HG03139 (cell line): Measurements from ENCODE around the gene ZNF766.
"Not testable (repeated sequence)": the region's sequence is repeated elsewhere in the genome, so short reads cannot be mapped to it uniquely, and the experiment has no call there.

ENCODE experiments used
- ATAC-seq: cut with Tn5 transposase; IDR thresholded peaks from one replicate; pipeline ENCODE4 v1.9.1; 2021; ENCODE audit not compliant: unreplicated experiment

ZNF766 gene

DNA sequence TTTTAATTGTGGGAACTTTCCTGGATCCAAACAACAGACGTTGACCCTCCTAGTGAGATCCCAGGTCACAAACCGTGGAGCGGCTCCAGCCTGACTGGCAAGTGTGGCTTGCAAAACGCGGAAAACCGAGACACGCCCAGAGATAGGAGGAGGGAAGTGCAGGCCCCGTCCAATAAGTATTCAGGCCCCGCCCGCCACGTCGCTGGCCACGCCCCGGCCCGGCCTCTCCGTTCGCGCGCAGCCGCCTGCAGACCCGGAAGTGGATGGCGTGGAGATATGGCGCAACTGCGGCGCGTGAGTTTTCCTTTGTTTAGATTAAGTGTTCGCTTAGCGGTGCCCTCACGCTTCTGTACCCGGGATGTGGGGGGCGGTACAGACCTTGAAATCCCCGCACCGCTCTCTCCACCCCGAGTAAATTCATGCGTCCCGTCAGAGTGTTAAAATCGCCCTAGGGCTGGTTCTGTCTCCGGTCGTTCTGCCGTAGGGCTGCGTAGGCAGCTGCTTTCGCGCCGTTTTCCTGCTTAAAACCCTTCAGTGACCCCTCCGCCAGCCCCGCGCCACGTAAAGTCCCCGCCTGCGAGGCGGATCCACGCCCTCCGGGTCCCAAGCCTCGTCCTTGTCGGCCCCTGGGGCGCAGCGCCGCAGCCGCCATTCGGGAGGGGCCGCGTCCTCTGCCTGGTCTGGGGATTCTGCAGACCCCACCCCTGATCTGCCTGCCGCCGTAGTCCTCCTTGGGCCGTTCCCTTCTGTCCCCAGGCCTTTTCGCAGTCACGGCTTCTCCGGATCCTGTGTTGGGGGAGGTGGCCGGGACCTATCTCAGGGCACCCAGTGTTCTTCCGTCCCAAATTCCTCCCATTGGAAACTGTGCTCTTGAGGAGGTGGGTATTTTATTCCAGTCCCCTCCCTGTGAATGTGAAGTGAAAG lies at the start of gene ZNF766:
Gene ZNF766 (plus strand): TSS at position 250 of the 924 bp plus-strand sequence. CDS start 27 bp downstream, at position 277.
- ATAC-seq = peak; percentile 86

DNA sequence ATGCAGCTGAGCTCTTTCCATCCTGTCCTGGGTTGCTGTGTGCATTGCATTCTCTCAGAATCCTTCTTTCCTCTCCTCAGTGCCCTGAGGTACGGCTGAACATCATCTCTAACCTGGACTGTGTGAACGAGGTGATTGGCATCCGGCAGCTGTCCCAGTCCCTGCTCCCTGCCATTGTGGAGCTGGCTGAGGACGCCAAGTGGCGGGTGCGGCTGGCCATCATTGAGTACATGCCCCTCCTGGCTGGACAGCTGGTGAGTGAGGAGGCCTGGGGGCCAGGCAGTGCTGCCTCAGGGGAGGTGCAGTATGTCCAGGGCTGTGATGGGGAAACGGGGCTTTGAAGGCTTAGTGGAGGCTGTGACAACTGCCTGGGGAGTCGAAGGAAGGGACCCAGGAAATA lies 49.8 kb upstream of the ZNF766 start:
- ATAC-seq = no peak

GRCh38 chr19:52221031-52221430 lies 48.4 kb upstream of the ZNF766 start:
- ATAC-seq = no peak

- ATAC-seq = no peak
Observed at GRCh38 chr19:52221831-52222375, 47.5 kb upstream of the ZNF766 start.

DNA sequence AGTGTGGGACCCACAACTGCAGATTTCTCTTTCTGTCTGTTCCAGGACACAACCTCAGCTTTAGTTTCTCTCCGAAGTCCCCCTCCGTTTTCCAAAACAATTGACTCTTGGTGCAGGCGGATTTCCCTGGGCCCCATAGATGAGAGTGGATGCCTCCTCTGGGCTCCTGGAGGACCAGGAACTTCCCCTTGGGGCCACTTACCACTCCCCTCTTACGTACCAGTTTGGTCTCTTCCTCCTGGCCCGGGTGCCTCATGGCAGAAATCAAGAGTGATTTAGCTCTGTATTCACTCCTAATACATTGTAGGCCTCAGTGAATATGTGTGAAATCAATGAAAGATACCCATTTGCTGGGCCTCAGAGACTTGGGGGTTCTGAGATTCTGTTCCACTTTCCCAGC lies 45.2 kb upstream of the ZNF766 start:
- ATAC-seq = no peak

DNA sequence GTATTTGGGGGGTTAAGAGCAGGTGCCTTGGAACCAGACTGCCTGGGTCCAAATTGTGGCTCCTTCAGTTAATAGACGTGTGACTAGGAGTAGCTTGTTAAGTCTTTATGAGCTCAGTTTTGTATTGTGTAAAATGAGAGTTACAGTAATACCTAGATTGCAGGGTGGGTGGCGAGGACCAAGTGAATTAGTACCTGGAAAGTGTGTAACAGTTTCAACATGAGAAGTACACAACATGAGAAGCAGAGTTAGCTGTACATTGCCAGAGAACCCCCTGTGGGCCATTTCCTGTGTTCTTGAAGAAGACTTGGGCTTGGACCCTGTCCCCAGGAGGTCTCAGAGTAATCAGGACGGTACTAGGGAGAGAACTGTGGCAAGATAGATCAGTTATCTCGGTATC lies 42.7 kb upstream of the ZNF766 start:
- ATAC-seq = no peak

GRCh38 chr19:52227196-52227940 lies 42.0 kb upstream of the ZNF766 start:
- no peak for ATAC-seq

- ATAC-seq = no peak
Observed at GRCh38 chr19:52227980-52228379, 41.4 kb upstream of the ZNF766 start.

- ATAC-seq = no peak
Observed at GRCh38 chr19:52229524-52229923, 39.9 kb upstream of the ZNF766 start.

- no peak for ATAC-seq
Observed at GRCh38 chr19:52230685-52231084, 38.7 kb upstream of the ZNF766 start.

DNA sequence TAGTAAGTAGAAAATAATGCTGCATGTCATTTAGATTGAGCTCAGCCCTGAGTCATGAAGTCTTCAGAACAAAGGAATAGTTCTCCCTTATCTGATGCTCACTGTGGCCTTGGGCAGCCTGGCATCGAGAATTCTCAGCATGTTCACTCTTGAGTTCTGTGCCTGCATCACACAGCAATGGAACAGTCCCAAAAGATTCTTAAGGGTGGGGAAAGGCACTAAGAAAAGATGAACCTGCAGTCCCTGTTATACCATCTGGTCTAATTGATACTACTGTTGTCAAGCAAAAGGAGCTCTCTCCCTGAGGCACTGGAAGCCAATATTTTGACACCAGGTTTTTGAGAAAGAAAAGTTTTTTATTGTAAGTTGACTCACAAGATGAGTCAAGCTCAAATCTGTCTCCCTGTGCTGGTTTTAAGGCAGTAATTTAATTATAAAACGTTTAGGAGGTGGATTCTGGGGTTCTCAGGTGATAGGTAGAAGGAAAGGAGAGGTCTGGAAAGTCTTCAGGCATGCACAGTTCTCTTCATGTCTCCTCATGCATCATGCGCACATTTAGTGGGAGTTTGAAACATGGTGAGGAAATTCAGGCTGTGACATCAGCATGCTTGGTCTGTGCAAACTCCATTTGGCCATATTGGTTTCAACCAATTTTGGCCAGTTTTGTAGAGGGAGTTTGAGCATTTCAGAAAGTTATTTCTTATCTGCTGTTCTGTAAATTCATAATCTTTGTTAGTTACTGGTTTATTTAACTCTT lies 38.1 kb upstream of the ZNF766 start:
- ATAC-seq = no peak

GRCh38 chr19:52234406-52234805 lies 35.0 kb upstream of the ZNF766 start:
- no peak for ATAC-seq

DNA sequence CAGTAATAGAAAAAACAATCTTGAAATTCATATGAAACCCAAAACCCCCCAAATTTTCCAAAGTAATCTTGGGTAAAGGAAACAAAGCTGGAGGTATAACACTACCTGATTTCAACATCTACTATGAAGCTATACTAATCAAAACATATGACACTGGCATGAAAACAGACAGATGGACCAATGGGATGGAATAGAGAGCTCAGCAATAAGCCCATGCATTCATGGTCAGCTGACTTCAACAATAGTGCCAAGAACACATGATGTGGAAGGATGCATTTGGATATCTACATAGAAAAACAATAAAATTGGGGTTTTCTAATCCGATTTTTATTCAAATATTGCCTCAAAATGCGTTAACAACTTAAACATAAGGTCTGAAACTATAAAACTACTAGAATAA lies 32.2 kb upstream of the ZNF766 start:
- ATAC-seq = no peak

GRCh38 chr19:52237771-52238400 lies 31.5 kb upstream of the ZNF766 start:
- no peak for ATAC-seq

GRCh38 chr19:52244021-52244420 lies 25.4 kb upstream of the ZNF766 start:
- no peak for ATAC-seq

- ATAC-seq = no peak
Observed at GRCh38 chr19:52248241-52248640, 21.1 kb upstream of the ZNF766 start.

DNA sequence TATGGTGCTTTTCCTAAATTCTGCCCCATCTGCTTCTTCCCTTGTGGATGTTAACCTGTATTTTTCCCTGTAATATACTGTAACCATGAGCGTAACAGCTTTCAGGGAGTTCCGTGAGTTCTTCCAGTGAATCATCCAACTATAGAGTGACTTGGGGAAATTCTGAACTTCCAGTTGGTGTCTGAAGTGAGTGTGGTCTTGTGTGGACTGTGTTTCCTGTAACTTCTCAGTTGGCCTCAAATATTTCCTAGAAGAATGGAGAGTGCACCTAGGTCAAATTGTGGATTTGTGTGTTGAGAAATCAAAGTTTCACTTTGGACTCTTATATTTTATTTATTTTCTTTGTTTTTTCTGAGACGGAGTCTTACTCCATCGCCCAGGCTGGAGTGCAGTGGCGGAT lies 11.0 kb upstream of the ZNF766 start:
- ATAC-seq = no peak

- ATAC-seq = not testable (repeated sequence)
Observed at GRCh38 chr19:52265556-52265955, 3.8 kb upstream of the ZNF766 start.

GRCh38 chr19:52270266-52270885 lies 989 bp downstream of the ZNF766 start:
- no peak for ATAC-seq

DNA sequence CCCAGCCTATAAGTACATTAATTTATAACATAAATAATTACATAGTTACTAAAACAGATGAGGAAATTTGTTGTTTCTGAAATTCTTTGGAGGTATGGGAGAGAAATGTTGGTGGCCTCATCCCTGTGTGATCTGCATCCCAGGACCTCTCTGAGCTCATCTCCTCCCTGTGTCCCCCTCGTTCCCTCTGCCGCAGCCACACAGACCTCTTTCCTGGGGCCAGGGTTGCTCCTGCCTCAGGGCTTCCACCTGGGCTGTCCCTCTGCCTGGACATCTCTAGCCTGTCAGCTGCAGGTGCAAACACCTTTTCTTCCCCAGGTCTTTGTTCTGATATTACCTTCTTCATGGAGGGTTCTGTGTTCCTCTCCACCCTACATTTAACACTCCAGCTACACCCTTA lies 3.9 kb downstream of the ZNF766 start:
- no peak for ATAC-seq
